Liver (tissue), 9 donors: ENCODE results near the gene RUSC1. TPM values are rescaled to one million over a fixed set of nuclear protein-coding genes. Genes with fewer than 3 reads are reported as not detected.

ENCODE experiments used
- DNase-seq: peaks from one replicate; pipeline ENCODE4 v3.0.0-alpha.2; 2017; ENCODE audit warnings: low spot score
- H3K27ac ChIP-seq, 2 donors: one replicate each; pipeline ENCODE4 v1.7.0; 2013; ENCODE audit warnings: inconsistent platforms in 2 of 2, low read length in 2 of 2, control low read depth in 1 of 2, low read depth in 1 of 2, mild to moderate bottlenecking in 1 of 2
- H3K27me3 ChIP-seq, 4 donors: one replicate each; pipeline versions ENCODE4 v1.6.1 to v1.7.0; 2013; ENCODE audit warnings: low read length in 3 of 4, inconsistent platforms in 1 of 4, mild to moderate bottlenecking in 1 of 4, moderate library complexity in 1 of 4; ENCODE audit not compliant: control insufficient read depth in 4 of 4, insufficient read depth in 4 of 4
- H3K36me3 ChIP-seq, 4 donors: one replicate each; pipeline versions ENCODE4 v1.6.1 to v1.7.0; 2013; ENCODE audit warnings: low read length in 3 of 4, mild to moderate bottlenecking in 3 of 4, low read depth in 1 of 4, moderate library complexity in 1 of 4; ENCODE audit not compliant: control insufficient read depth in 4 of 4, insufficient read depth in 3 of 4
- H3K4me1 ChIP-seq, 4 donors: one replicate each; pipeline versions ENCODE4 v1.6.1 to v1.7.0; 2013; ENCODE audit warnings: low read length in 3 of 4, mild to moderate bottlenecking in 3 of 4, moderate library complexity in 1 of 4; ENCODE audit not compliant: control insufficient read depth in 4 of 4, insufficient read depth in 4 of 4
- H3K4me3 ChIP-seq, 3 donors: one replicate each; pipeline versions ENCODE4 v1.6.1 to v1.7.0; 2013; ENCODE audit warnings: low read length in 3 of 3, control low read depth in 1 of 3, low read depth in 1 of 3, mild to moderate bottlenecking in 1 of 3
- H3K9ac ChIP-seq, 2 donors: one replicate each; pipeline ENCODE4 v1.7.0; 2013; ENCODE audit warnings: low read length in 2 of 2, mild to moderate bottlenecking in 2 of 2, moderate library complexity in 2 of 2, control low read depth in 1 of 2, low read depth in 1 of 2
- H3K9me3 ChIP-seq, 4 donors: one replicate each; pipeline versions ENCODE4 v1.6.1 to v1.7.0; 2013; ENCODE audit warnings: low read length in 3 of 4; ENCODE audit not compliant: control insufficient read depth in 4 of 4
- ATF3 ChIP-seq: IDR thresholded peaks from 2 replicates; pipeline ENCODE4 v1.6.1; 2016; ENCODE audit warnings: antibody characterized with exemption
- CTCF ChIP-seq: fragments of 150-350 bp; IDR thresholded peaks from 2 replicates; pipeline ENCODE4 v1.5.1; 2017; ENCODE audit warnings: improper control_type of control experiment, low read depth, low read length; ENCODE audit not compliant: missing input control
- EGR1 ChIP-seq, 2 donors: IDR thresholded peaks; 2 replicates each; pipeline ENCODE4 v1.6.1; 2016 to 2018; ENCODE audit warnings: antibody characterized with exemption in 2 of 2, low read depth in 2 of 2
- FOXA1 ChIP-seq: IDR thresholded peaks from 2 replicates; pipeline ENCODE4 v1.6.1; 2016; ENCODE audit warnings: antibody characterized with exemption
- FOXA2 ChIP-seq: IDR thresholded peaks from 2 replicates; pipeline ENCODE4 v1.6.1; 2016; ENCODE audit warnings: antibody characterized with exemption
- GABPA ChIP-seq, 2 donors: IDR thresholded peaks in 1 of 2; conservative IDR thresholded peaks in 1 of 2; 2 replicates each; pipeline ENCODE4 v1.6.1; 2016; ENCODE audit warnings: antibody characterized with exemption in 2 of 2, mild to moderate bottlenecking in 1 of 2, moderate library complexity in 1 of 2
- HNF4A ChIP-seq, 2 donors: conservative IDR thresholded peaks; 2 replicates each; pipeline ENCODE4 v1.6.1; 2016; ENCODE audit warnings: antibody characterized with exemption in 2 of 2, mild to moderate bottlenecking in 2 of 2
- JUND ChIP-seq, 2 donors: IDR thresholded peaks; 2 replicates each; pipeline ENCODE4 v1.6.1; 2016; ENCODE audit warnings: antibody characterized with exemption in 2 of 2
- NR2F2 ChIP-seq: IDR thresholded peaks from 2 replicates; pipeline ENCODE4 v1.6.1; 2016; ENCODE audit warnings: antibody characterized with exemption
- RAD21 ChIP-seq, 2 donors: IDR thresholded peaks; 2 replicates each; pipeline ENCODE4 v1.6.1; 2016; ENCODE audit warnings: antibody characterized with exemption in 2 of 2, mild to moderate bottlenecking in 2 of 2
- REST ChIP-seq: IDR thresholded peaks from 2 replicates; pipeline ENCODE4 v1.6.1; 2016; ENCODE audit warnings: antibody characterized with exemption, mild to moderate bottlenecking
- TAF1 ChIP-seq: conservative IDR thresholded peaks from 2 replicates; pipeline ENCODE4 v1.6.1; 2016; ENCODE audit warnings: antibody characterized with exemption, mild to moderate bottlenecking
- WGBS: extraction: QIAGEN DNeasy Blood & Tissue Kit; methylation state at CpG from one replicate; pipeline ENCODE4 v1.1.7; 2013; 5-methylcytosine and 5-hydroxymethylcytosine counted together
- polyA plus RNA-seq, 2 donors: library from polyadenylated mRNA; stranded (reverse) in 1 of 2; unstranded in 1 of 2; fragments of 200-250 nt in 1 of 2; fragments of >200 nt in 1 of 2; fragmentation: Nextera tagmentation in 1 of 2; extraction: Ambion mirVana in 1 of 2; gene quantifications; one replicate each; pipeline versions ENCODE4 v1.2.1 to v1.2.3, GENCODE V29; 2013 to 2015
- total RNA-seq, 2 donors: library from RNA; depleted of rRNA; stranded (reverse); fragments of >200 nt; gene quantifications; one replicate each; pipeline ENCODE4 v1.2.3, GENCODE V29; 2014
- donor health status: healthy.
- donor health status: healthy.
- donor health status: healthy.
- donor health status: healthy.
- donor health status: healthy.

RUSC1 gene
- total and polyA plus RNA-seq, 4 donors: 3.9 to 6.7 (median 5.7) TPM

GRCh38 chr1:155295183-155295941 lies 25.3 kb upstream of the RUSC1 start:
- Histone ChIP-seq H3K27ac (no peak overlapping the region), H3K4me3 (no peak overlapping the region), H3K27me3 (no peaks in the 10 kb centered on the region), H3K4me1 (peaks cover 0 to 21% (median 8%) of the 10 kb centered on the region in 4 donors), H3K9me3 (no peaks in the 10 kb centered on the region), H3K9ac (no peak overlapping the region), H3K36me3 (peaks cover 0 to 45% (median 25%) of the 10 kb centered on the region in 4 donors)
- TF ChIP-seq HNF4A (conservative IDR thresholded peaks at IDR 0.05) (no peak), TAF1 (no peak), GABPA (IDR thresholded peaks at IDR 0.05 in 1 of 2, conservative IDR thresholded peaks at IDR 0.05 in 1 of 2) (no peak), EGR1 (IDR thresholded peaks at IDR 0.05; ENCODE audit: low read depth in 2 of 2) (no peak), FOXA1 (no peak), ATF3 (no peak), JUND (IDR thresholded peaks at IDR 0.05) (no peak), RAD21 (IDR thresholded peaks at IDR 0.05) (no peak), REST (no peak), CTCF (no peak), FOXA2 (no peak), NR2F2 (no peak)
- DNase-seq: no peak
- 62% methylated on average over 47 of the region's 47 CpGs for WGBS

- Histone ChIP-seq H3K36me3 (peaks cover 0 to 42% (median 25%) of the 10 kb centered on the region in 4 donors), H3K4me3 (no peak overlapping the region), H3K27ac (no peak overlapping the region), H3K9ac (no peak overlapping the region), H3K27me3 (no peaks in the 10 kb centered on the region), H3K9me3 (no peaks in the 10 kb centered on the region), H3K4me1 (peaks cover 0 to 22% (median 9%) of the 10 kb centered on the region in 4 donors)
- TF ChIP-seq FOXA2: no peak
- no peak for TF ChIP-seq CTCF
- TF ChIP-seq HNF4A (conservative IDR thresholded peaks at IDR 0.05): no peak
- WGBS: 94% methylated on average over 7 of the region's 7 CpGs
- DNase-seq: no peak
Measured at GRCh38 chr1:155295942-155296267, 24.8 kb upstream of the RUSC1 start.
